ENCODE results near the gene TGIF2LY.
"Not testable (repeated sequence)": the region's sequence is repeated elsewhere in the genome, so short reads cannot be mapped to it uniquely, and the experiment has no call there.

Gene TGIF2LY

GRCh38 chrY:3578767-3579166 is at the start of gene TGIF2LY:
TSS of gene TGIF2LY (plus strand) at chrY:3579067. CDS start at chrY:3579245, 178 bp downstream.
- not testable (repeated sequence) for DNase-seq (ENCODE audit: low read depth)

Data from activated T-helper 9 cell treated with anti-CD3 and anti-CD28 coated beads, Interleukin-2, amount 50 U/mL, for 16 hours (primary cell).